Activated CD4-positive, alpha-beta T cell treated with anti-CD3 and anti-CD28 coated beads, Interleukin-2, amount 50 U/mL, for 48 hours (primary cell): ENCODE data around the gene KAT2A.

Experiments used
- DNase-seq, 2 experiments: peaks; one replicate each; pipeline ENCODE4 v3.0.0-alpha.2; 2020

KAT2A gene

GRCh38 chr17:42090964-42091790 lies 30.0 kb downstream of the KAT2A start:
- no peak for DNase-seq

- DNase-seq: no peak
Measured at GRCh38 chr17:42088736-42089135, 32.4 kb downstream of the KAT2A start.

- no peak for DNase-seq
Measured at GRCh38 chr17:42087736-42088705, 33.1 kb downstream of the KAT2A start.

- no peak for DNase-seq
Measured at GRCh38 chr17:42087042-42087701, 34.0 kb downstream of the KAT2A start.

GRCh38 chr17:42081516-42082129 lies 39.5 kb downstream of the KAT2A start:
- no peak for DNase-seq

GRCh38 chr17:42079541-42079940 lies 41.6 kb downstream of the KAT2A start:
- no peak for DNase-seq

GRCh38 chr17:42078396-42079043 lies 42.6 kb downstream of the KAT2A start:
- no peak for DNase-seq

- no peak for DNase-seq
Measured at GRCh38 chr17:42077755-42078154, 43.4 kb downstream of the KAT2A start.

- DNase-seq: no peak
Measured at GRCh38 chr17:42076797-42077559, 44.2 kb downstream of the KAT2A start.

- DNase-seq: no peak
Measured at GRCh38 chr17:42075789-42076188, 45.4 kb downstream of the KAT2A start.

- no peak for DNase-seq
Measured at GRCh38 chr17:42072323-42073187, 48.6 kb downstream of the KAT2A start.

- peak in 1 of 2 experiments; percentile 18 for DNase-seq
Measured at GRCh38 chr17:42071810-42072209, 49.4 kb downstream of the KAT2A start.

GRCh38 chr17:42068979-42069378 lies 52.2 kb downstream of the KAT2A start:
- no peak for DNase-seq

GRCh38 chr17:42067371-42068091 lies 53.6 kb downstream of the KAT2A start:
- DNase-seq: peak; percentile 82 to 85

GRCh38 chr17:42065201-42065600 lies 56.0 kb downstream of the KAT2A start:
- no peak for DNase-seq
